Activated CD8-positive, alpha-beta memory T cell treated with anti-CD3 and anti-CD28 coated beads, Interleukin-2, amount 50 U/mL, for 1 hour (primary cell): Measurements from ENCODE around the gene NR1H2.
A peak's percentile ranks its signal among the peaks of the same experiment; 100 is the strongest.

ENCODE experiments used
- DNase-seq: peaks from one replicate; pipeline ENCODE4 v3.0.0-alpha.2; 2020; ENCODE audit errors: extremely low read depth

NR1H2 gene

GRCh38 chr19:50401605-50402450 lies 25.6 kb downstream of the NR1H2 start:
- no peak for DNase-seq

GRCh38 chr19:50402544-50403301 lies 26.5 kb downstream of the NR1H2 start:
- no peak for DNase-seq

GRCh38 chr19:50406156-50406820 lies 30.0 kb downstream of the NR1H2 start:
- no peak for DNase-seq

- DNase-seq = no peak
These were observed 30.6 kb downstream of the NR1H2 start for GRCh38 chr19:50406829-50407228.

GRCh38 chr19:50409347-50409746 lies 33.1 kb downstream of the NR1H2 start:
- no peak for DNase-seq

GRCh38 chr19:50410109-50410508 lies 33.9 kb downstream of the NR1H2 start:
- no peak for DNase-seq

GRCh38 chr19:50412419-50412818 lies 36.2 kb downstream of the NR1H2 start:
- no peak for DNase-seq

GRCh38 chr19:50413096-50413495 lies 36.8 kb downstream of the NR1H2 start:
- DNase-seq = no peak

GRCh38 chr19:50413531-50413930 lies 37.3 kb downstream of the NR1H2 start:
- no peak for DNase-seq

- peak; percentile 29 for DNase-seq
These were observed 38.8 kb downstream of the NR1H2 start for GRCh38 chr19:50414864-50415660.

- DNase-seq = no peak
These were observed 39.4 kb downstream of the NR1H2 start for GRCh38 chr19:50415661-50416033.

GRCh38 chr19:50416034-50416977 lies 40.0 kb downstream of the NR1H2 start:
- DNase-seq = no peak

- DNase-seq = no peak
These were observed 41.1 kb downstream of the NR1H2 start for GRCh38 chr19:50417111-50418081.

GRCh38 chr19:50418176-50419021 lies 42.1 kb downstream of the NR1H2 start, which contains the start of gene SPIB:
TSS of gene SPIB (plus strand) at chr19:50418938. CDS start at chr19:50418963, 25 bp downstream.
- no peak for DNase-seq

- no peak for DNase-seq
These were observed 42.8 kb downstream of the NR1H2 start for GRCh38 chr19:50419022-50419579.

- no peak for DNase-seq
These were observed 43.4 kb downstream of the NR1H2 start for GRCh38 chr19:50419580-50420035.

- no peak for DNase-seq
These were observed 43.9 kb downstream of the NR1H2 start for GRCh38 chr19:50420127-50420526.

- no peak for DNase-seq
These were observed 44.6 kb downstream of the NR1H2 start for GRCh38 chr19:50420808-50421207.
